Right atrium auricular region (tissue), 2 donors: ENCODE data around the gene NT5C3A. TPM values are rescaled to one million over a fixed set of nuclear protein-coding genes. Genes with fewer than 3 reads are reported as not detected.
"Not testable (repeated sequence)": the region's sequence is repeated elsewhere in the genome, so short reads cannot be mapped to it uniquely, and the experiment has no call there.

ENCODE experiments used
- DNase-seq: peaks from one replicate; pipeline ENCODE4 v3.0.0-alpha.2; 2019; ENCODE audit warnings: low spot score
- H3K27ac ChIP-seq, 2 donors: fragments of 200-600 bp; sonication (generic); 1 replicate in 1 of 2; 2 replicates in 1 of 2; pipeline ENCODE4 v1.5.1; 2016 to 2019
- H3K27me3 ChIP-seq, 2 donors: fragments of 200-600 bp; sonication (generic); one replicate each; pipeline versions ENCODE4 v1.5.1 to v1.6.0; 2017 to 2019
- H3K36me3 ChIP-seq: fragments of 200-600 bp; sonication (generic); one replicate; pipeline ENCODE4 v1.5.1; 2016
- H3K4me1 ChIP-seq, 2 donors: fragments of 200-600 bp; sonication (generic); one replicate each; pipeline versions ENCODE4 v1.5.1 to v1.6.0; 2017 to 2019
- H3K4me3 ChIP-seq, 2 donors: fragments of 200-600 bp; sonication (generic); 1 replicate in 1 of 2; 2 replicates in 1 of 2; pipeline ENCODE4 v1.5.1; 2017 to 2019; ENCODE audit warnings: mild to moderate bottlenecking in 1 of 2, moderate library complexity in 1 of 2
- H3K9me3 ChIP-seq, 2 donors: fragments of 200-600 bp; sonication (generic); one replicate each; pipeline ENCODE4 v1.5.1; 2019
- CTCF ChIP-seq, 2 donors: fragments of 200-600 bp; sonication (generic); IDR thresholded peaks; one replicate each; pipeline ENCODE4 v1.5.1; 2019; ENCODE audit warnings: antibody characterized with exemption in 2 of 2
- total RNA-seq, 2 donors: library from RNA; depleted of rRNA; stranded (reverse); fragments of >200 nt; gene quantifications; one replicate each; pipeline ENCODE4 v1.1.0, GENCODE V29; 2016

The NT5C3A gene
- total RNA-seq, 2 donors from 2014 or later = 15.4 to 15.6 TPM

GRCh38 chr7:33038639-33039038 is 23.9 kb downstream of the NT5C3A start:
- Histone ChIP-seq H3K4me1 (peaks cover 0 to 35% of the 10 kb centered on the region in 2 donors), H3K27me3 (no peaks in the 10 kb centered on the region)

GRCh38 chr7:33035776-33036175 is 26.8 kb downstream of the NT5C3A start:
- H3K4me3 ChIP-seq = no peak overlapping the region
- no peaks in the 10 kb centered on the region for H3K36me3 ChIP-seq
- no peak for TF ChIP-seq CTCF (IDR thresholded peaks at IDR 0.05)
- peaks cover 0 to 13% of the 10 kb centered on the region in 2 donors for H3K4me1 ChIP-seq
- no peaks in the 10 kb centered on the region for H3K9me3 ChIP-seq
- no peak overlapping the region for H3K27ac ChIP-seq
- H3K27me3 ChIP-seq = no peaks in the 10 kb centered on the region
- no peak for DNase-seq

More at GRCh38 chr7:33038639-33039038, 23.9 kb downstream of the NT5C3A start:
- no peaks in the 10 kb centered on the region for H3K9me3 ChIP-seq
- peak overlapping the region in 1 of 2 donors; percentile 46 for H3K4me3 ChIP-seq
- H3K36me3 ChIP-seq = no peaks in the 10 kb centered on the region
- TF ChIP-seq CTCF (IDR thresholded peaks at IDR 0.05) = no peak
- H3K27ac ChIP-seq = peak overlapping the region; percentile 7 to 66
- DNase-seq = no peak

GRCh38 chr7:33024189-33024757 is 38.3 kb downstream of the NT5C3A start:
- peaks cover 19% of the 10 kb centered on the region for H3K36me3 ChIP-seq
- no peak overlapping the region for H3K4me3 ChIP-seq
- no peaks in the 10 kb centered on the region for H3K4me1 ChIP-seq
- no peak for DNase-seq
- no peaks in the 10 kb centered on the region for H3K9me3 ChIP-seq
- no peaks in the 10 kb centered on the region for H3K27me3 ChIP-seq
- no peak for TF ChIP-seq CTCF (IDR thresholded peaks at IDR 0.05)
- H3K27ac ChIP-seq = no peak overlapping the region

- Histone ChIP-seq H3K9me3 (no peaks in the 10 kb centered on the region), H3K36me3 (peaks cover 41% of the 10 kb centered on the region), H3K4me1 (no peaks in the 10 kb centered on the region), H3K4me3 (no peak overlapping the region), H3K27me3 (no peaks in the 10 kb centered on the region), H3K27ac (no peak overlapping the region)
- DNase-seq = no peak
- TF ChIP-seq CTCF (IDR thresholded peaks at IDR 0.05) = no peak
These were observed 50.2 kb downstream of the NT5C3A start for GRCh38 chr7:33012364-33012763.

GRCh38 chr7:33009734-33010133 is 52.8 kb downstream of the NT5C3A start:
- no peak overlapping the region for H3K4me3 ChIP-seq
- no peaks in the 10 kb centered on the region for H3K27me3 ChIP-seq
- peaks cover 19% of the 10 kb centered on the region for H3K36me3 ChIP-seq
- H3K27ac ChIP-seq = no peak overlapping the region
- no peaks in the 10 kb centered on the region for H3K4me1 ChIP-seq
- DNase-seq = no peak
- no peaks in the 10 kb centered on the region for H3K9me3 ChIP-seq
- no peak for TF ChIP-seq CTCF (IDR thresholded peaks at IDR 0.05)

- not testable (repeated sequence) for H3K36me3 ChIP-seq, H3K9me3 ChIP-seq, H3K4me1 ChIP-seq, H3K4me3 ChIP-seq, H3K27me3 ChIP-seq, DNase-seq, H3K27ac ChIP-seq
These were observed 56.9 kb downstream of the NT5C3A start for GRCh38 chr7:33005690-33006089.

- not testable (repeated sequence) for H3K27ac ChIP-seq, H3K4me1 ChIP-seq, H3K4me3 ChIP-seq, H3K9me3 ChIP-seq, H3K36me3 ChIP-seq, H3K27me3 ChIP-seq, DNase-seq
These were observed 57.4 kb downstream of the NT5C3A start for GRCh38 chr7:33005193-33005592.

- not testable (repeated sequence) for H3K27ac ChIP-seq, DNase-seq, H3K4me1 ChIP-seq, H3K27me3 ChIP-seq, H3K36me3 ChIP-seq, H3K9me3 ChIP-seq, H3K4me3 ChIP-seq
These were observed 58.4 kb downstream of the NT5C3A start for GRCh38 chr7:33004104-33004616.

- not testable (repeated sequence) for H3K4me3 ChIP-seq, H3K9me3 ChIP-seq, H3K36me3 ChIP-seq, H3K4me1 ChIP-seq, H3K27me3 ChIP-seq, DNase-seq, H3K27ac ChIP-seq
These were observed 59.5 kb downstream of the NT5C3A start for GRCh38 chr7:33003111-33003510.

GRCh38 chr7:32999380-32999779 is 63.2 kb downstream of the NT5C3A start:
- peaks cover 0 to 13% of the 10 kb centered on the region in 2 donors for H3K4me1 ChIP-seq
- H3K27ac ChIP-seq = peak overlapping the region; percentile 73 to 75
- not testable (repeated sequence) for H3K4me3 ChIP-seq, H3K27me3 ChIP-seq, DNase-seq, H3K36me3 ChIP-seq, H3K9me3 ChIP-seq
